CD14-positive monocyte (primary cell): ENCODE measurements around the gene EYS. TPM values are rescaled to one million over a fixed set of nuclear protein-coding genes. Genes with fewer than 3 reads are reported as not detected.

Source experiments
- DNase-seq, 3 donors: peaks; one replicate each; pipeline ENCODE4 v3.0.0-alpha.2; 2011 to 2022
- H2AFZ ChIP-seq: 2 replicates; pipeline ENCODE4 v1.6.0; 2012; ENCODE audit warnings: mild to moderate bottlenecking, low read depth, low read length, inconsistent platforms; ENCODE audit not compliant: insufficient read depth, poor library complexity, severe bottlenecking
- H3K27ac ChIP-seq, 2 donors: 1 replicate in 1 of 2; 2 replicates in 1 of 2; pipeline ENCODE4 v1.5.1; 2012 to 2013; ENCODE audit warnings: low read length in 2 of 2, control low read depth in 1 of 2, inconsistent platforms in 1 of 2, low read depth in 1 of 2, mild to moderate bottlenecking in 1 of 2
- H3K27me3 ChIP-seq, 2 donors: one replicate each; pipeline versions ENCODE4 v1.6.0 to v1.6.1; 2011 to 2013; ENCODE audit warnings: low read length in 2 of 2; ENCODE audit not compliant: control insufficient read depth in 2 of 2, insufficient read depth in 2 of 2
- H3K36me3 ChIP-seq, 2 donors: replicated peaks in 1 of 2; 1 replicate in 1 of 2; 2 replicates in 1 of 2; pipeline versions ENCODE4 v1.5.1 to v1.6.1; 2012 to 2013; ENCODE audit warnings: low read length in 2 of 2, control low read depth in 1 of 2, inconsistent platforms in 1 of 2, mild to moderate bottlenecking in 1 of 2; ENCODE audit not compliant: insufficient read depth in 2 of 2, control insufficient read depth in 1 of 2
- H3K4me1 ChIP-seq, 2 donors: 1 replicate in 1 of 2; 2 replicates in 1 of 2; pipeline versions ENCODE4 v1.5.1 to v1.6.1; 2012 to 2013; ENCODE audit warnings: low read length in 2 of 2, control low read depth in 1 of 2, inconsistent platforms in 1 of 2, mild to moderate bottlenecking in 1 of 2, moderate library complexity in 1 of 2; ENCODE audit not compliant: insufficient read depth in 2 of 2, control insufficient read depth in 1 of 2
- H3K4me2 ChIP-seq: replicated peaks from 2 replicates; pipeline ENCODE3; 2012; ENCODE audit warnings: low read length, moderate library complexity, mild to moderate bottlenecking; ENCODE audit not compliant: poor library complexity, severe bottlenecking; ENCODE audit errors: extremely low read depth
- H3K4me3 ChIP-seq, 3 experiments: fragments of 200-600 bp in 1 of 3; sonication (generic) in 1 of 3; replicated peaks in 1 of 3; 1 replicate in 2 of 3; 2 replicates in 1 of 3; pipeline ENCODE4 v1.5.1; 2011 to 2013; ENCODE audit warnings: low read length in 3 of 3, mild to moderate bottlenecking in 3 of 3, control low read depth in 2 of 3, low read depth in 2 of 3, inconsistent platforms in 1 of 3, moderate library complexity in 1 of 3
- H3K79me2 ChIP-seq: 2 replicates; pipeline ENCODE4 v1.6.0; 2012; ENCODE audit warnings: mild to moderate bottlenecking, control low read depth, inconsistent platforms, low read length, moderate library complexity; ENCODE audit not compliant: insufficient read depth
- H3K9ac ChIP-seq: 2 replicates; pipeline ENCODE4 v1.6.0; 2017; ENCODE audit warnings: low read length, mild to moderate bottlenecking; ENCODE audit not compliant: insufficient read depth, poor library complexity, severe bottlenecking
- H3K9me3 ChIP-seq, 2 donors: replicated peaks in 1 of 2; 1 replicate in 1 of 2; 2 replicates in 1 of 2; pipeline versions ENCODE4 v1.5.1 to v1.6.1; 2012 to 2013; ENCODE audit warnings: low read length in 2 of 2, control low read depth in 1 of 2; ENCODE audit not compliant: control insufficient read depth in 1 of 2, insufficient read depth in 1 of 2
- H4K20me1 ChIP-seq: 2 replicates; pipeline ENCODE4 v1.6.0; 2012; ENCODE audit warnings: mild to moderate bottlenecking, low read length, control low read depth, moderate library complexity; ENCODE audit not compliant: insufficient read depth
- H3K27ac Mint-ChIP-seq, 7 donors: one replicate each; pipeline ENCODE4 v1.8.0; 2020; ENCODE audit warnings: mild to moderate bottlenecking in 7 of 7, mixed read lengths in 7 of 7, moderate library complexity in 6 of 7, inconsistent platforms in 2 of 7
- H3K27me3 Mint-ChIP-seq, 3 donors: one replicate each; pipeline ENCODE4 v1.8.0; 2021 to 2022; ENCODE audit warnings: low read depth in 3 of 3, mild to moderate bottlenecking in 3 of 3, mixed read lengths in 3 of 3, moderate library complexity in 3 of 3, inconsistent platforms in 1 of 3
- H3K36me3 Mint-ChIP-seq, 2 donors: one replicate each; pipeline ENCODE4 v1.8.0; 2020; ENCODE audit warnings: mixed read lengths in 2 of 2, inconsistent platforms in 1 of 2, mild to moderate bottlenecking in 1 of 2
- H3K4me1 Mint-ChIP-seq: one replicate; pipeline ENCODE4 v1.8.0; 2020; ENCODE audit warnings: mild to moderate bottlenecking, mixed read lengths
- H3K4me3 Mint-ChIP-seq, 2 donors: one replicate each; pipeline ENCODE4 v1.8.0; 2020; ENCODE audit warnings: mild to moderate bottlenecking in 2 of 2, mixed read lengths in 2 of 2, moderate library complexity in 1 of 2
- H3K9me3 Mint-ChIP-seq, 7 donors: one replicate each; pipeline ENCODE4 v1.8.0; 2020 to 2022; ENCODE audit warnings: mixed read lengths in 7 of 7, mild to moderate bottlenecking in 6 of 7, moderate library complexity in 6 of 7, inconsistent platforms in 2 of 7
- CTCF ChIP-seq: fragments of 200-600 bp; IDR thresholded peaks from one replicate; pipeline ENCODE4 v1.8.0; 2022; ENCODE audit warnings: antibody characterized with exemption, mild to moderate bottlenecking
- WGBS: methylation state at CpG from one replicate; pipeline ENCODE4 v1.1.5; 2013; ENCODE audit warnings: missing lambda C conversion rate; ENCODE audit not compliant: insufficient coverage; 5-methylcytosine and 5-hydroxymethylcytosine counted together
- intact Hi-C, 2 donors: fragments of 100-400 bp; cut with micrococcal nuclease; formaldehyde crosslinking; loops; one replicate each; pipeline versions ENCODE4 v1.15.0 to v1.15.1; 2023
- polyA plus RNA-seq, 3 donors: library from polyadenylated mRNA; depleted of rRNA in 1 of 3; unstranded in 2 of 3; stranded (reverse) in 1 of 3; fragments of 300-500 nt in 2 of 3; fragments of >200 nt in 1 of 3; fragmentation: Illumina TruSeq in 2 of 3; gene quantifications; 1 replicate in 2 of 3; 2 replicates in 1 of 3; pipeline ENCODE4 v1.2.3, GENCODE V29; 2012 to 2021

EYS gene
- polyA plus RNA-seq, 3 donors = 0.01 to 0.03 TPM; not detected in 1

GRCh38 chr6:64945450-64945849 is 761.6 kb downstream of the EYS start:
- no CpG with 5 or more reads among the region's 2 CpGs for WGBS
- Mint-ChIP-seq H3K27me3 (no peaks in the 10 kb centered on the region), H3K4me3 (no peak overlapping the region), H3K36me3 (no peaks in the 10 kb centered on the region), H3K27ac (no peak overlapping the region), H3K9me3 (peaks cover 0 to 10% (median 3%) of the 10 kb centered on the region in 7 donors), H3K4me1 (no peaks in the 10 kb centered on the region)
- no peak overlapping the region for H3K4me3 ChIP-seq
- no peak overlapping the region for H3K9ac ChIP-seq
- H2AFZ ChIP-seq = no peak overlapping the region
- intact Hi-C loops = no loop called here
- no peaks in the 10 kb centered on the region for H3K79me2 ChIP-seq
- H3K4me2 ChIP-seq = no peak overlapping the region
- H3K27ac ChIP-seq = no peak overlapping the region
- H3K4me1 ChIP-seq = no peaks in the 10 kb centered on the region
- no peaks in the 10 kb centered on the region for H4K20me1 ChIP-seq
- peaks cover 0 to 4% of the 10 kb centered on the region in 2 donors for H3K9me3 ChIP-seq
- no peaks in the 10 kb centered on the region for H3K27me3 ChIP-seq
- no peak for DNase-seq
- H3K36me3 ChIP-seq = no peaks in the 10 kb centered on the region
- TF ChIP-seq CTCF = no peak

- peaks cover 0 to 1% (median 0%) of the 10 kb centered on the region in 3 donors for H3K27me3 Mint-ChIP-seq
- no peaks in the 10 kb centered on the region for H4K20me1 ChIP-seq
- WGBS = no CpG with 5 or more reads among the region's 1 CpG
- H3K36me3 Mint-ChIP-seq = no peaks in the 10 kb centered on the region
- H3K79me2 ChIP-seq = no peaks in the 10 kb centered on the region
- no peak overlapping the region for H2AFZ ChIP-seq
- no peak overlapping the region for H3K27ac Mint-ChIP-seq
- peaks cover 0 to 4% (median 2%) of the 10 kb centered on the region in 7 donors for H3K9me3 Mint-ChIP-seq
- no peaks in the 10 kb centered on the region for H3K36me3 ChIP-seq
- no peak overlapping the region for H3K4me2 ChIP-seq
- no peaks in the 10 kb centered on the region for H3K4me1 ChIP-seq
- no peak overlapping the region for H3K27ac ChIP-seq
- TF ChIP-seq CTCF = no peak
- H3K27me3 ChIP-seq = no peaks in the 10 kb centered on the region
- intact Hi-C loops = no loop called here
- H3K9ac ChIP-seq = no peak overlapping the region
- no peaks in the 10 kb centered on the region for H3K4me1 Mint-ChIP-seq
- no peak overlapping the region for H3K4me3 Mint-ChIP-seq
- no peaks in the 10 kb centered on the region for H3K9me3 ChIP-seq
- no peak overlapping the region for H3K4me3 ChIP-seq
- no peak for DNase-seq
Observed at GRCh38 chr6:64932486-64932885, 774.5 kb downstream of the EYS start.
